SK-N-SH treated with all-trans-retinoic acid at 6 μM for 48 hours (cell line): ENCODE data around the gene MSANTD3.

Experiments
- ATAC-seq: fragments of 200-7000 bp; cut with Tn5 transposase; 3 replicates; pipeline ENCODE4 v1.9.1; 2020; ENCODE audit warnings: mild to moderate bottlenecking, moderate library complexity
- ARNTL ChIP-seq: fragments of 450-650 bp; formaldehyde crosslinking; IDR thresholded peaks from 2 replicates; pipeline ENCODE4 v1.5.0; 2020; ENCODE audit warnings: low read depth, mild to moderate bottlenecking, moderate library complexity, borderline replicate concordance
- BACH2 ChIP-seq: fragments of 250-450 bp; sonication (Bioruptor Pico); IDR thresholded peaks from 2 replicates; pipeline ENCODE4 v1.9.0; 2021; ENCODE audit warnings: mild to moderate bottlenecking, borderline replicate concordance
- CSDC2 ChIP-seq: fragments of 250-450 bp; sonication (Bioruptor Pico); IDR thresholded peaks from 2 replicates; pipeline ENCODE4 v1.5.0; 2020; ENCODE audit warnings: mild to moderate bottlenecking, moderate library complexity
- ESRRG ChIP-seq: fragments of 250-450 bp; sonication (Bioruptor Pico); IDR thresholded peaks from 2 replicates; pipeline ENCODE4 v1.6.1; 2021; ENCODE audit warnings: mild to moderate bottlenecking
- GLIS3 ChIP-seq: fragments of 250-450 bp; sonication (Bioruptor Pico); IDR thresholded peaks from 2 replicates; pipeline ENCODE4 v1.5.0; 2020; ENCODE audit warnings: mild to moderate bottlenecking, moderate library complexity
- ISL1 ChIP-seq: fragments of 250-450 bp; sonication (Bioruptor Pico); IDR thresholded peaks from 2 replicates; pipeline ENCODE4 v2.1.2; 2022; ENCODE audit warnings: mild to moderate bottlenecking, moderate library complexity
- OSR1 ChIP-seq: fragments of 250-450 bp; sonication (Bioruptor Pico); IDR thresholded peaks from 2 replicates; pipeline ENCODE4 v1.8.0; 2022; ENCODE audit warnings: moderate library complexity, mild to moderate bottlenecking, inconsistent platforms
- PPARA ChIP-seq: fragments of 250-450 bp; sonication (Bioruptor Pico); IDR thresholded peaks from 2 replicates; pipeline ENCODE4 v1.5.0; 2020; ENCODE audit warnings: mild to moderate bottlenecking, borderline replicate concordance
- RARB ChIP-seq: fragments of 250-450 bp; sonication (Bioruptor Pico); IDR thresholded peaks from 2 replicates; pipeline ENCODE4 v1.8.0; 2021; ENCODE audit warnings: mild to moderate bottlenecking, moderate library complexity
- SNAI2 ChIP-seq: fragments of 250-450 bp; sonication (Bioruptor Pico); IDR thresholded peaks from 2 replicates; pipeline ENCODE4 v1.5.0; 2020; ENCODE audit warnings: mild to moderate bottlenecking, moderate library complexity
- TCF4 ChIP-seq: fragments of 250-450 bp; sonication (Bioruptor Pico); IDR thresholded peaks from 2 replicates; pipeline ENCODE4 v1.8.0; 2021; ENCODE audit warnings: mild to moderate bottlenecking, moderate library complexity, borderline replicate concordance
- TOX ChIP-seq: fragments of 250-450 bp; sonication (Bioruptor Pico); IDR thresholded peaks from 2 replicates; pipeline ENCODE4 v1.8.0; 2021; ENCODE audit warnings: mild to moderate bottlenecking, moderate library complexity, borderline replicate concordance
- ZC3H10 ChIP-seq: fragments of 250-450 bp; sonication (Bioruptor Pico); IDR thresholded peaks from 2 replicates; pipeline ENCODE4 v1.5.1; 2021; ENCODE audit warnings: mild to moderate bottlenecking, moderate library complexity
- ZFP3 ChIP-seq: fragments of 250-450 bp; sonication (Bioruptor Pico); IDR thresholded peaks from 2 replicates; pipeline ENCODE4 v1.5.0; 2020; ENCODE audit warnings: mild to moderate bottlenecking, moderate library complexity
- ZNF565 ChIP-seq: fragments of 450-650 bp; formaldehyde crosslinking; conservative IDR thresholded peaks from 2 replicates; pipeline ENCODE4 v1.5.0; 2020; ENCODE audit warnings: low read depth, mild to moderate bottlenecking, moderate library complexity
- ZNF70 ChIP-seq: fragments of 450-650 bp; formaldehyde crosslinking; IDR thresholded peaks from 2 replicates; pipeline ENCODE4 v1.5.0; 2020; ENCODE audit warnings: mild to moderate bottlenecking, moderate library complexity
- TF ChIP-seq, protein P1 (sequence below): fragments of 250-450 bp; sonication (Bioruptor Pico); IDR thresholded peaks from 2 replicates; pipeline ENCODE4 v1.5.1; 2021; ENCODE audit warnings: mild to moderate bottlenecking, moderate library complexity
- TF ChIP-seq, protein P2 (sequence below): fragments of 250-450 bp; sonication (Bioruptor Pico); IDR thresholded peaks from 2 replicates; pipeline ENCODE4 v1.5.0; 2020; ENCODE audit warnings: mild to moderate bottlenecking, moderate library complexity
- TF ChIP-seq, protein P3 (sequence below): fragments of 250-450 bp; sonication (Bioruptor Pico); IDR thresholded peaks from 2 replicates; pipeline ENCODE4 v1.8.0; 2020; ENCODE audit warnings: mild to moderate bottlenecking, moderate library complexity, borderline replicate concordance
- TF ChIP-seq, protein P4 (sequence below): fragments of 250-450 bp; sonication (Bioruptor Pico); IDR thresholded peaks from 2 replicates; pipeline ENCODE4 v1.5.1; 2020; ENCODE audit warnings: low read depth, mild to moderate bottlenecking, moderate library complexity
- TF ChIP-seq, protein P5 (sequence below): fragments of 250-450 bp; sonication (Bioruptor Pico); IDR thresholded peaks from 2 replicates; pipeline ENCODE4 v1.8.0; 2021; ENCODE audit warnings: low read depth, mild to moderate bottlenecking, moderate library complexity, borderline replicate concordance

The MSANTD3 gene

DNA sequence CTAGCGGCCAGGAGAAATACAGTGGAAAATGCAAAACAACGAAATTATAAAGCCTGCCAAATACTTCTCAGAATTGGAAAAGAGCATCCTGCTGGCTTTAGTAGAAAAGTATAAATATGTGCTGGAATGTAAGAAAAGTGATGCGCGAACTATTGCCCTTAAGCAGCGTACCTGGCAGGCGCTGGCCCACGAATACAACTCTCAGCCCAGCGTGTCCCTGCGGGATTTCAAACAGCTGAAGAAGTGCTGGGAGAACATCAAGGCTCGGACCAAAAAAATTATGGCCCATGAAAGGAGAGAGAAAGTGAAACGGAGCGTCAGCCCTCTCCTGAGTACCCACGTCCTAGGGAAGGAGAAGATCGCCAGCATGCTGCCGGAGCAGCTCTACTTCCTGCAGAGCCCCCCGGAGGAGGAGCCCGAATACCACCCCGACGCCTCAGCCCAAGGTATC lies 15.0 kb downstream of the MSANTD3 start:
- TF ChIP-seq ZNF565 (CRISPR knock-in tag), result no peak
- TF ChIP-seq, protein P1, sequence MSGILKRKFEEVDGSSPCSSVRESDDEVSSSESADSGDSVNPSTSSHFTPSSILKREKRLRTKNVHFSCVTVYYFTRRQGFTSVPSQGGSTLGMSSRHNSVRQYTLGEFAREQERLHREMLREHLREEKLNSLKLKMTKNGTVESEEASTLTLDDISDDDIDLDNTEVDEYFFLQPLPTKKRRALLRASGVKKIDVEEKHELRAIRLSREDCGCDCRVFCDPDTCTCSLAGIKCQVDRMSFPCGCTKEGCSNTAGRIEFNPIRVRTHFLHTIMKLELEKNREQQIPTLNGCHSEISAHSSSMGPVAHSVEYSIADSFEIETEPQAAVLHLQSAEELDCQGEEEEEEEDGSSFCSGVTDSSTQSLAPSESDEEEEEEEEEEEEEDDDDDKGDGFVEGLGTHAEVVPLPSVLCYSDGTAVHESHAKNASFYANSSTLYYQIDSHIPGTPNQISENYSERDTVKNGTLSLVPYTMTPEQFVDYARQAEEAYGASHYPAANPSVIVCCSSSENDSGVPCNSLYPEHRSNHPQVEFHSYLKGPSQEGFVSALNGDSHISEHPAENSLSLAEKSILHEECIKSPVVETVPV (CRISPR knock-in tag), result no peak
- TF ChIP-seq, protein P2, sequence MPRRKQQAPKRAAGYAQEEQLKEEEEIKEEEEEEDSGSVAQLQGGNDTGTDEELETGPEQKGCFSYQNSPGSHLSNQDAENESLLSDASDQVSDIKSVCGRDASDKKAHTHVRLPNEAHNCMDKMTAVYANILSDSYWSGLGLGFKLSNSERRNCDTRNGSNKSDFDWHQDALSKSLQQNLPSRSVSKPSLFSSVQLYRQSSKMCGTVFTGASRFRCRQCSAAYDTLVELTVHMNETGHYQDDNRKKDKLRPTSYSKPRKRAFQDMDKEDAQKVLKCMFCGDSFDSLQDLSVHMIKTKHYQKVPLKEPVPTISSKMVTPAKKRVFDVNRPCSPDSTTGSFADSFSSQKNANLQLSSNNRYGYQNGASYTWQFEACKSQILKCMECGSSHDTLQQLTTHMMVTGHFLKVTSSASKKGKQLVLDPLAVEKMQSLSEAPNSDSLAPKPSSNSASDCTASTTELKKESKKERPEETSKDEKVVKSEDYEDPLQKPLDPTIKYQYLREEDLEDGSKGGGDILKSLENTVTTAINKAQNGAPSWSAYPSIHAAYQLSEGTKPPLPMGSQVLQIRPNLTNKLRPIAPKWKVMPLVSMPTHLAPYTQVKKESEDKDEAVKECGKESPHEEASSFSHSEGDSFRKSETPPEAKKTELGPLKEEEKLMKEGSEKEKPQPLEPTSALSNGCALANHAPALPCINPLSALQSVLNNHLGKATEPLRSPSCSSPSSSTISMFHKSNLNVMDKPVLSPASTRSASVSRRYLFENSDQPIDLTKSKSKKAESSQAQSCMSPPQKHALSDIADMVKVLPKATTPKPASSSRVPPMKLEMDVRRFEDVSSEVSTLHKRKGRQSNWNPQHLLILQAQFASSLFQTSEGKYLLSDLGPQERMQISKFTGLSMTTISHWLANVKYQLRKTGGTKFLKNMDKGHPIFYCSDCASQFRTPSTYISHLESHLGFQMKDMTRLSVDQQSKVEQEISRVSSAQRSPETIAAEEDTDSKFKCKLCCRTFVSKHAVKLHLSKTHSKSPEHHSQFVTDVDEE (CRISPR knock-in tag), result no peak
- TF ChIP-seq TOX (CRISPR knock-in tag), result no peak
- no peak for TF ChIP-seq GLIS3 (CRISPR knock-in tag)
- no peak for TF ChIP-seq CSDC2 (CRISPR knock-in tag)
- TF ChIP-seq, protein P3, sequence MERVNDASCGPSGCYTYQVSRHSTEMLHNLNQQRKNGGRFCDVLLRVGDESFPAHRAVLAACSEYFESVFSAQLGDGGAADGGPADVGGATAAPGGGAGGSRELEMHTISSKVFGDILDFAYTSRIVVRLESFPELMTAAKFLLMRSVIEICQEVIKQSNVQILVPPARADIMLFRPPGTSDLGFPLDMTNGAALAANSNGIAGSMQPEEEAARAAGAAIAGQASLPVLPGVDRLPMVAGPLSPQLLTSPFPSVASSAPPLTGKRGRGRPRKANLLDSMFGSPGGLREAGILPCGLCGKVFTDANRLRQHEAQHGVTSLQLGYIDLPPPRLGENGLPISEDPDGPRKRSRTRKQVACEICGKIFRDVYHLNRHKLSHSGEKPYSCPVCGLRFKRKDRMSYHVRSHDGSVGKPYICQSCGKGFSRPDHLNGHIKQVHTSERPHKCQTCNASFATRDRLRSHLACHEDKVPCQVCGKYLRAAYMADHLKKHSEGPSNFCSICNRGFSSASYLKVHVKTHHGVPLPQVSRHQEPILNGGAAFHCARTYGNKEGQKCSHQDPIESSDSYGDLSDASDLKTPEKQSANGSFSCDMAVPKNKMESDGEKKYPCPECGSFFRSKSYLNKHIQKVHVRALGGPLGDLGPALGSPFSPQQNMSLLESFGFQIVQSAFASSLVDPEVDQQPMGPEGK (CRISPR knock-in tag), result no peak
- TF ChIP-seq, protein P4, sequence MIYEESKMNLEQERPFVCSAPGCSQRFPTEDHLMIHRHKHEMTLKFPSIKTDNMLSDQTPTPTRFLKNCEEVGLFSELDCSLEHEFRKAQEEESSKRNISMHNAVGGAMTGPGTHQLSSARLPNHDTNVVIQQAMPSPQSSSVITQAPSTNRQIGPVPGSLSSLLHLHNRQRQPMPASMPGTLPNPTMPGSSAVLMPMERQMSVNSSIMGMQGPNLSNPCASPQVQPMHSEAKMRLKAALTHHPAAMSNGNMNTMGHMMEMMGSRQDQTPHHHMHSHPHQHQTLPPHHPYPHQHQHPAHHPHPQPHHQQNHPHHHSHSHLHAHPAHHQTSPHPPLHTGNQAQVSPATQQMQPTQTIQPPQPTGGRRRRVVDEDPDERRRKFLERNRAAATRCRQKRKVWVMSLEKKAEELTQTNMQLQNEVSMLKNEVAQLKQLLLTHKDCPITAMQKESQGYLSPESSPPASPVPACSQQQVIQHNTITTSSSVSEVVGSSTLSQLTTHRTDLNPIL (CRISPR knock-in tag), result no peak
- no peak for TF ChIP-seq ARNTL (CRISPR knock-in tag)
- no peak for TF ChIP-seq OSR1 (CRISPR knock-in tag)
- TF ChIP-seq RARB (CRISPR knock-in tag), result no peak
- no peak for TF ChIP-seq ZC3H10 (CRISPR knock-in tag)
- no peak for TF ChIP-seq ESRRG (CRISPR knock-in tag)
- TF ChIP-seq ISL1 (CRISPR knock-in tag), result no peak
- TF ChIP-seq, protein P5, sequence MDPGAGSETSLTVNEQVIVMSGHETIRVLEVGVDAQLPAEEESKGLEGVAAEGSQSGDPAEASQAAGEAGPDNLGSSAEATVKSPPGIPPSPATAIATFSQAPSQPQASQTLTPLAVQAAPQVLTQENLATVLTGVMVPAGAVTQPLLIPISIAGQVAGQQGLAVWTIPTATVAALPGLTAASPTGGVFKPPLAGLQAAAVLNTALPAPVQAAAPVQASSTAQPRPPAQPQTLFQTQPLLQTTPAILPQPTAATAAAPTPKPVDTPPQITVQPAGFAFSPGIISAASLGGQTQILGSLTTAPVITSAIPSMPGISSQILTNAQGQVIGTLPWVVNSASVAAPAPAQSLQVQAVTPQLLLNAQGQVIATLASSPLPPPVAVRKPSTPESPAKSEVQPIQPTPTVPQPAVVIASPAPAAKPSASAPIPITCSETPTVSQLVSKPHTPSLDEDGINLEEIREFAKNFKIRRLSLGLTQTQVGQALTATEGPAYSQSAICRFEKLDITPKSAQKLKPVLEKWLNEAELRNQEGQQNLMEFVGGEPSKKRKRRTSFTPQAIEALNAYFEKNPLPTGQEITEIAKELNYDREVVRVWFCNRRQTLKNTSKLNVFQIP, result no peak
- TF ChIP-seq ZNF70 (CRISPR knock-in tag), result no peak
- TF ChIP-seq ZFP3, result no peak
- no peak for ATAC-seq

DNA sequence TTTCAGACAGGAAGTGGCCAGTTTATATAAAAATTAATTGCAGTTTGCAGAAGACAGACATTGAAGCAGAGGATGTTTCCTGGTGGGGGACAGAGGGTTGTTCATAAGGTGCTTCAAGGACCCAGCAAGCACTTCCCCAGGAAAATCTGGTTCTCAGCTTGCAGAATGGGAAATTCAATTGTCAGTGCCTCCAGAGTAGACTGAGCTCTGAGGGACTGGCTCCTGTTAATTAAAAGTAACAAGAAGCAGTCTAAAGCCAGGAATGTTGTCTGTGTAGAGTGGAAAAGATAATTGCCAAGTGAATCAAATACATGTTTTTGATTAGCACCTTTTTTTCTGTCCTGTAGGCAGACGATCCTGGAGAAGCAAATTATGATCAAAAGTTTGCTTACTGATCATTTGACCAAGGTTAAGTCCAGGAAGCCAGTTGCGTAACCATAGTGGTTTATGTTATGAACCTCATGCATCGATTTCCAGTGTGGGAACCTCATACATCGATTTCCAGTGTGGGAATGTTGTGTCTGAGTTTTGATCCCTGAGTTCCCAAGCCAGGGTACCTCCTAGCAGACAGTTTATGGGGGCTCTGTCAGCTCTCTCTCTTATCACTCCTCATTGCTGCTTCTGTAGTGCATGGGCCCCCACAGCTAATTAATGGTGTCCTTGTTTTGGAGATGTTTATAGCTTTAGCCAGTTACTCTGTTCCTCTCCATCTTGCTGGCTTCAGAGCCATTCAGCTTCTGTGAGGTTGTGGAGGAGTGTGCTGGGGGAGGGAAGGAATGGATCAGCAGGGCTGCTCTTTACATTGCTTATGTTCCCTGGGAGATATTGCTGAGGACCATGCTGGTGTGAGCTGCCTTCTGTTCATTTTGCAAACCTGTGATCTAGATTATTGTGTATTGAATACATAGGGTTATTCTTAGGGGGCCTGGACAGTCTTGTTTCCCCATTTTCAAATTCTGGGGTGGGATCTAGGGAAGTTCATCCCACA lies 17.1 kb downstream of the MSANTD3 start:
- peak; percentile 61 for ATAC-seq
- TF ChIP-seq ZFP3 (no peak), TOX (CRISPR knock-in tag) (no peak), ZNF565 (CRISPR knock-in tag) (no peak), OSR1 (CRISPR knock-in tag) (no peak), PPARA (CRISPR knock-in tag) (no peak), TCF4 (no peak), ZNF70 (CRISPR knock-in tag) (no peak), GLIS3 (CRISPR knock-in tag) (no peak), ZC3H10 (CRISPR knock-in tag) (no peak), ISL1 (CRISPR knock-in tag) (no peak), SNAI2 (CRISPR knock-in tag) (no peak), RARB (CRISPR knock-in tag) (no peak), BACH2 (CRISPR knock-in tag) (no peak)
- TF ChIP-seq, protein P2 (CRISPR knock-in tag), result no peak
- TF ChIP-seq, protein P1 (CRISPR knock-in tag), result no peak
- TF ChIP-seq, protein P5, result no peak
